MCF 10A (cell line): ENCODE results near the gene RABGAP1. TPM values are rescaled to one million over a fixed set of nuclear protein-coding genes. Genes with fewer than 3 reads are reported as not detected.
A peak's percentile ranks its signal among the peaks of the same experiment; 100 is the strongest.

ENCODE experiments used
- BruUV-seq: library from RNA; stranded (reverse); fragments of 400-500 nt; replicated peaks from 2 replicates; lab custom pipeline; 2021; lab: Mats Ljungman, UMichigan
- CTCF ChIA-PET: fragments of 300-600 bp; sonication (Branson Sonifier 250); formaldehyde crosslinking; extraction: SDS; loops from one replicate; lab custom pipeline; 2021; ENCODE audit warnings: antibody characterized with exemption, inconsistent platforms; lab: Yijun Ruan, JAX
- POLR2A ChIA-PET: fragments of 300-600, 350-650 bp; sonication (Branson Sonifier 250); formaldehyde crosslinking; extraction: SDS; loops from one replicate; lab custom pipeline; 2020; ENCODE audit warnings: antibody characterized with exemption, inconsistent platforms; lab: Yijun Ruan, JAX
- DNase-seq: peaks from one replicate; pipeline ENCODE4 v3.0.0-alpha.2; 2018; ENCODE audit not compliant: unreplicated experiment
- H3K27ac Mint-ChIP-seq: one replicate; pipeline ENCODE4 v1.8.0; 2022; ENCODE audit warnings: mild to moderate bottlenecking, low read depth, mixed read lengths; ENCODE audit not compliant: unreplicated experiment
- H3K27me3 Mint-ChIP-seq: one replicate; pipeline ENCODE4 v1.8.0; 2022; ENCODE audit warnings: mixed read lengths; ENCODE audit not compliant: insufficient read depth, unreplicated experiment
- H3K36me3 Mint-ChIP-seq: one replicate; pipeline ENCODE4 v1.8.0; 2022; ENCODE audit warnings: mild to moderate bottlenecking, moderate library complexity, mixed read lengths; ENCODE audit not compliant: insufficient read depth, unreplicated experiment
- H3K4me1 Mint-ChIP-seq: one replicate; pipeline ENCODE4 v1.8.0; 2022; ENCODE audit warnings: mixed read lengths; ENCODE audit not compliant: insufficient read depth, unreplicated experiment
- H3K4me3 Mint-ChIP-seq: one replicate; pipeline ENCODE4 v1.8.0; 2022; ENCODE audit warnings: mild to moderate bottlenecking, moderate library complexity, mixed read lengths; ENCODE audit not compliant: unreplicated experiment
- H3K9me3 Mint-ChIP-seq: one replicate; pipeline ENCODE4 v1.8.0; 2022; ENCODE audit warnings: mixed read lengths; ENCODE audit not compliant: unreplicated experiment
- CTCF ChIP-seq: fragments of 200-600 bp; IDR thresholded peaks from one replicate; pipeline ENCODE4 v1.8.0; 2022; ENCODE audit warnings: antibody characterized with exemption, mild to moderate bottlenecking; ENCODE audit not compliant: unreplicated experiment
- intact Hi-C: fragments of 100-400 bp; cut with micrococcal nuclease; formaldehyde crosslinking; loops from 2 replicates; pipeline ENCODE4 v1.14.1; 2022
- total RNA-seq: library from RNA; stranded (reverse); gene quantifications from 2 replicates; pipeline ENCODE4 v1.2.3, GENCODE V29; 2022

RABGAP1 gene
- total RNA-seq, 1 experiment from 2014 or later, result 43.1 TPM

- H3K4me3 Mint-ChIP-seq, result no peak overlapping the region
- peaks cover 5% of the 10 kb centered on the region for H3K4me1 Mint-ChIP-seq
- POLR2A ChIA-PET, result interaction anchor here (1.0 to 8.4 kb wide), 8 partner anchors 9 to 1207 kb away, joined by 3 to 162 read pairs (median 8); partner anchors contain the start of genes PDCL, RABGAP1, RC3H2 and ZBTB6
- H3K9me3 Mint-ChIP-seq, result no peaks in the 10 kb centered on the region
- CTCF ChIA-PET, result interaction anchor here (0.6 to 1.6 kb wide), 5 partner anchors 11 to 420 kb away, joined by 3 to 7 read pairs (median 4); partner anchors contain the start of genes RABGAP1 and ZBTB6
- no peak for TF ChIP-seq CTCF
- H3K27ac Mint-ChIP-seq, result no peak overlapping the region
- H3K36me3 Mint-ChIP-seq, result peaks cover 11% of the 10 kb centered on the region
- no peak for DNase-seq
- no TSS peak for BruUV-seq
- intact Hi-C loops, result loop anchor here (2.0 kb wide), 1 partner anchor 25 kb away; the partner anchor contains the start of gene RC3H2
- no peaks in the 10 kb centered on the region for H3K27me3 Mint-ChIP-seq
Observed at GRCh38 chr9:122929796-122930354, 10.9 kb upstream of the RABGAP1 start.

GRCh38 chr9:122930541-122931225, 10.1 kb upstream of the RABGAP1 start:
- no peaks in the 10 kb centered on the region for H3K27me3 Mint-ChIP-seq
- peaks cover 5% of the 10 kb centered on the region for H3K4me1 Mint-ChIP-seq
- H3K36me3 Mint-ChIP-seq, result peaks cover 19% of the 10 kb centered on the region
- no peak for TF ChIP-seq CTCF
- intact Hi-C loops, result loop anchor here (1.0 to 2.0 kb wide), 3 partner anchors 10 to 61 kb away; partner anchors contain the start of gene RC3H2
- no peak overlapping the region for H3K27ac Mint-ChIP-seq
- POLR2A ChIA-PET, result interaction anchor here (1.0 to 8.4 kb wide), 13 partner anchors 10 to 1208 kb away, joined by 4 to 162 read pairs (median 10); partner anchors contain the start of genes PDCL, RABGAP1, RC3H2 and ZBTB6
- H3K9me3 Mint-ChIP-seq, result no peaks in the 10 kb centered on the region
- CTCF ChIA-PET, result interaction anchor here (0.9 to 1.6 kb wide), 4 partner anchors 10 to 419 kb away, joined by 3 to 7 read pairs (median 4); partner anchors contain the start of genes RABGAP1 and ZBTB6
- no peak overlapping the region for H3K4me3 Mint-ChIP-seq
- BruUV-seq, result no TSS peak
- no peak for DNase-seq

GRCh38 chr9:122931226-122932121, 9.3 kb upstream of the RABGAP1 start, which contains the start of gene ZBTB26:
TSS of gene ZBTB26 (minus strand) at chr9:122931512. CDS start at chr9:122919934, 11,578 bp downstream.
- ChIA-PET POLR2A (interaction anchor here (0.7 to 8.4 kb wide), 14 partner anchors 10 to 1474 kb away, joined by 3 to 162 read pairs (median 8); partner anchors contain the start of genes PDCL, RABGAP1, RC3H2 and ZBTB6), CTCF (interaction anchor here (0.6 to 2.1 kb wide), 7 partner anchors 10 to 114 kb away, joined by 3 to 9 read pairs (median 3); partner anchors contain the start of genes RABGAP1 and ZBTB6)
- TF ChIP-seq CTCF, result no peak
- peak; percentile 97 for DNase-seq
- BruUV-seq, result no TSS peak
- Mint-ChIP-seq H3K36me3 (peaks cover 26% of the 10 kb centered on the region), H3K27ac (no peak within 1 kb of the TSS), H3K9me3 (no peaks in the 10 kb centered on the region), H3K4me3 (no peak within 1 kb of the TSS), H3K27me3 (no peaks in the 10 kb centered on the region), H3K4me1 (peaks cover 5% of the 10 kb centered on the region)
- intact Hi-C loops, result loop anchor here (1.0 to 2.0 kb wide), 3 partner anchors 9 to 60 kb away; partner anchors contain the start of gene RC3H2
